Tibial artery (tissue), 4 donors: ENCODE results near the gene CFAP91.

Source experiments
- DNase-seq, 2 donors: peaks; one replicate each; pipeline ENCODE4 v3.0.0-alpha.2; 2019
- H3K27ac ChIP-seq, 2 donors: fragments of 200-600 bp; sonication (generic) in 1 of 2; 1 replicate in 1 of 2; 2 replicates in 1 of 2; pipeline ENCODE4 v1.5.1; 2018 to 2019; ENCODE audit warnings: mild to moderate bottlenecking in 1 of 2
- H3K27me3 ChIP-seq, 2 donors: fragments of 200-600 bp; sonication (generic) in 1 of 2; one replicate each; pipeline versions ENCODE4 v1.5.1 to v1.6.0; 2016 to 2019
- H3K36me3 ChIP-seq, 3 donors: fragments of 200-600 bp; sonication (generic) in 2 of 3; one replicate each; pipeline ENCODE4 v1.5.1; 2016 to 2019; ENCODE audit warnings: mild to moderate bottlenecking in 2 of 3
- H3K4me1 ChIP-seq, 4 donors: fragments of 200-600 bp; sonication (generic) in 2 of 4; 1 replicate in 3 of 4; 2 replicates in 1 of 4; pipeline ENCODE4 v1.5.1; 2016 to 2019
- H3K4me3 ChIP-seq, 2 donors: fragments of 200-600 bp; sonication (generic) in 1 of 2; 1 replicate in 1 of 2; 2 replicates in 1 of 2; pipeline ENCODE4 v1.5.1; 2018 to 2019; ENCODE audit warnings: mild to moderate bottlenecking in 2 of 2
- H3K9me3 ChIP-seq, 3 donors: fragments of 200-600 bp; sonication (generic) in 1 of 3; one replicate each; pipeline ENCODE4 v1.5.1; 2016 to 2019
- CTCF ChIP-seq, 2 experiments: fragments of 200-600 bp in 1 of 2; fragments of 450-650 bp in 1 of 2; IDR thresholded peaks; one replicate each; pipeline ENCODE4 v1.5.1; 2017 to 2019; ENCODE audit warnings: antibody characterized with exemption in 2 of 2, mild to moderate bottlenecking in 1 of 2, moderate library complexity in 1 of 2
- intact Hi-C: fragments of 100-400 bp; cut with DNase I; formaldehyde crosslinking; loops from one replicate; pipeline ENCODE4 v1.15.0; 2023; ENCODE audit warnings: low total_unique reads

Gene CFAP91

DNA sequence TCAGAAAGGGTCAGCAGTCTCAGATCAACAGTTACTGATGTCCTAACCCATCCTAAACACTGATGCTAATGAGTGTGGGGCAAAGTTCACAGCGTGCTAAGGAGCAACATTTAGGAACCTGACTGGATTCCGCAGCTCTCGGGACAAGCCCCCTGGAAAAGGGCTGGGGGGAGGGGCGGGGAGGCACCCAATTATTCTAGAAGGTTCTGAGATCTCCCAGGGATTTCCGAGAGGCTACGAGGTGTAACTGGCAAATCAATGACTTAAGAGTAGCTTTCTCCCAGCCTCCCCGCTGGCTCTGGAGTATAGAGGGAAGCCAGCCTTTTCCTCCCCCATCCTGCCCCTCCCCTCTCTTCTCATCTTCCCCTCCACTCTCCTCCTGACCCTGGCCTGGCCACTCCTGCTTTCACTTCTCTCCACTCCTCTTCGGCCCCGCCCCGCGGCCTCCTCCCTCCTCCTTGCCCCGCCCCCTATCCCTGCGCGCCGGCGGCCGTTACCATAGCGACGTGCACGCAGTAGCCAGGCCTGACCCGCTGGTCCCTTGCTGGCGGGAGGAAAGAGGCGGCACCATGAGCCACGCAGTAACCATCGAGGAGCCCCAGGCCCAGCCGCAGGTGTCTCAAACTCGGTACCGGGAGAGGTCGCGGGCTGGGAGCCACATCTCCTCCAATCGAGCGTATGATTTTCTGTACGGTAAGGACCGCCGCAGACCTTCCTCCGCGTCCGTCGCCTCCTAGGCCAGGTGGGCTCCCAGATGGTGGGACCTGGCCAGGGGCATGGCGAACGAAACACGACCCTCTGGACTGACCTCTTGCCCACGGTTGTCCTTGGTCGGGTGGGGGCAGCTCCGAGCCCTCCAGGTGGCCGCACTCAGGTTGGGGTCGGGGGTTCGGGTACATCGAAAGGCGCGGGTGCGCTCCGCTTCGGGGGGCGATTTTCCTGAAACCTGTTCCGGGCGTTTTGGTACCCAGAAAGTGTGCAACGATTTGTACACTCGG, at the start of gene CFAP91:
Gene CFAP91 (plus strand): TSS at position 493 of the 998 bp plus-strand sequence. CDS start 77 bp downstream, at position 570.
- intact Hi-C loops: loop anchor here (5.0 kb wide), 1 partner anchor 206 kb away; the partner anchor contains the start of gene TIMMDC1
- Histone ChIP-seq H3K4me1 (peaks cover 0 to 18% (median 7%) of the 10 kb centered on the region in 4 donors), H3K36me3 (peaks cover 0 to 5% (median 0%) of the 10 kb centered on the region in 3 donors), H3K27ac (peak within 1 kb of the TSS; percentile 49 to 58), H3K9me3 (no peaks in the 10 kb centered on the region), H3K4me3 (peak within 1 kb of the TSS; percentile 53 to 64), H3K27me3 (no peaks in the 10 kb centered on the region)
- no peak for TF ChIP-seq CTCF (IDR thresholded peaks at IDR 0.05)
- peak; percentile 98 for DNase-seq

GRCh38 chr3:119653876-119654275, 48.9 kb upstream of the CFAP91 start:
- DNase-seq: no peak
- Histone ChIP-seq H3K36me3 (peaks cover 0 to 6% (median 0%) of the 10 kb centered on the region in 3 donors), H3K4me3 (no peak overlapping the region), H3K4me1 (no peaks in the 10 kb centered on the region), H3K27ac (no peak overlapping the region), H3K9me3 (no peaks in the 10 kb centered on the region), H3K27me3 (no peaks in the 10 kb centered on the region)
- intact Hi-C loops: no loop called here
- TF ChIP-seq CTCF (IDR thresholded peaks at IDR 0.05): no peak

GRCh38 chr3:119657887-119658702, 44.7 kb upstream of the CFAP91 start:
- Histone ChIP-seq H3K36me3 (peaks cover 0 to 2% (median 0%) of the 10 kb centered on the region in 3 donors), H3K4me3 (no peak overlapping the region), H3K27ac (no peak overlapping the region), H3K9me3 (no peaks in the 10 kb centered on the region), H3K27me3 (no peaks in the 10 kb centered on the region), H3K4me1 (peaks cover 0 to 30% (median 13%) of the 10 kb centered on the region in 4 donors)
- no peak for DNase-seq
- intact Hi-C loops: no loop called here
- no peak for TF ChIP-seq CTCF (IDR thresholded peaks at IDR 0.05)

DNA sequence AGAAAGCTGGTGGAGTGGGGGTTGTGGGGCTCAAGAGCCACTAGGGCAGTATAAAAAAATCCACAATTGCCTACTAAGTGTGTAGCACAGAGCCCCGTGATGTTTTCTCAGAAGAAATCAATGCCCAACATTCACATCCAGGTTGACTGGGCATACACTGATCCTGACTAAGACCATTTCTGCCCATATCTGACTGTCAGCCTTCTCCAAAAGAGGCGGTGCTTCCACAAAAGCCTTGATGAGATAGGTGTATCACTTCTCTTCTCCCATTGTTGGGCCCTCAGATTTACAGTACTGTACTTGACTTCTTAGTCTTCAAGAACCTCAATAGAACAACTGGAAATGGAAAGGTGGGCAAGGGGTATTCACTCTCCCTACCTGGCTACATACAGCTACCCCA, 43.8 kb upstream of the CFAP91 start:
- H3K36me3 ChIP-seq: no peaks in the 10 kb centered on the region
- no peaks in the 10 kb centered on the region for H3K9me3 ChIP-seq
- H3K27me3 ChIP-seq: no peaks in the 10 kb centered on the region
- no peak for DNase-seq
- no peak for TF ChIP-seq CTCF (IDR thresholded peaks at IDR 0.05)
- no peak overlapping the region for H3K27ac ChIP-seq
- H3K4me1 ChIP-seq: peaks cover 0 to 30% (median 13%) of the 10 kb centered on the region in 4 donors
- intact Hi-C loops: no loop called here
- H3K4me3 ChIP-seq: no peak overlapping the region

DNA sequence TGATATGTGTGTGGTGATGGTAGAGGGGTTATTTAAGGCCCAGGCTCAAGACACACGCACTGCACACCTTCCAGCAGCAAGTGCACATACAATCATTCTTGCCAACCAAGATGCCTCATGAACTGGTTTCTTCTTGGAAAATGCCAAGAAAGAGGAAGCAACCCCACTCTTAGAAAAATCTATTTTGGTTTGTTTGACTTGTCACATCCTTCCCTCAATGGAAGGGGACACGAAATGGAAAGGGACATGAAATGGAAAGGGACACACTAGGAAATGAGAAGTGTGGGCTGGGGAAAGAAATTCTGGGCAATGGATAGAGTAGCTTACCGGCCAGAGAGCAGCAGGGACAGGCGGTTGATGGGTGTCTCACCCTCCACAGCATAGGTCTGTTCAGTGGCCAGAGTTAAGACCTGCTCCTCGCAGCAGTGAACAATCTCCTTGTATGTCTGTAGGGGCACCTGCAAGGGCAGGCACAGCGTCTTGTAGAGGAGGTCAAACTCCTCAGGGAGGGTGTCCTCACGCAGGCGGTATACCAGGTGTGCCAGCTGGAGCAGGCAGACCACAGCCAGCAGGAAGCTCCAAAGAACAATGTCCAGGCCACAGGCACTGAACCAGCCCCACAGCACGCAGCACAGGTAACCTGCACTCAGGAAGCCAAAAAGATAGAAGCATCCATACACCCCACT, 43.1 kb upstream of the CFAP91 start:
- no peaks in the 10 kb centered on the region for H3K36me3 ChIP-seq
- DNase-seq: no peak
- no peaks in the 10 kb centered on the region for H3K9me3 ChIP-seq
- H3K4me3 ChIP-seq: no peak overlapping the region
- intact Hi-C loops: no loop called here
- H3K27me3 ChIP-seq: no peaks in the 10 kb centered on the region
- TF ChIP-seq CTCF (IDR thresholded peaks at IDR 0.05): no peak
- peak overlapping the region; percentile 66 to 68 for H3K27ac ChIP-seq
- peaks cover 0 to 30% (median 13%) of the 10 kb centered on the region in 4 donors for H3K4me1 ChIP-seq
